HG02870 (cell line): ENCODE data around the gene ADAM17.
"Not testable (repeated sequence)": the region's sequence is repeated elsewhere in the genome, so short reads cannot be mapped to it uniquely, and the experiment has no call there.

Experiments
- ATAC-seq: cut with Tn5 transposase; IDR thresholded peaks from one replicate; pipeline ENCODE4 v1.9.1; 2021; ENCODE audit warnings: mild to moderate bottlenecking, moderate library complexity; ENCODE audit not compliant: unreplicated experiment

The ADAM17 gene

DNA sequence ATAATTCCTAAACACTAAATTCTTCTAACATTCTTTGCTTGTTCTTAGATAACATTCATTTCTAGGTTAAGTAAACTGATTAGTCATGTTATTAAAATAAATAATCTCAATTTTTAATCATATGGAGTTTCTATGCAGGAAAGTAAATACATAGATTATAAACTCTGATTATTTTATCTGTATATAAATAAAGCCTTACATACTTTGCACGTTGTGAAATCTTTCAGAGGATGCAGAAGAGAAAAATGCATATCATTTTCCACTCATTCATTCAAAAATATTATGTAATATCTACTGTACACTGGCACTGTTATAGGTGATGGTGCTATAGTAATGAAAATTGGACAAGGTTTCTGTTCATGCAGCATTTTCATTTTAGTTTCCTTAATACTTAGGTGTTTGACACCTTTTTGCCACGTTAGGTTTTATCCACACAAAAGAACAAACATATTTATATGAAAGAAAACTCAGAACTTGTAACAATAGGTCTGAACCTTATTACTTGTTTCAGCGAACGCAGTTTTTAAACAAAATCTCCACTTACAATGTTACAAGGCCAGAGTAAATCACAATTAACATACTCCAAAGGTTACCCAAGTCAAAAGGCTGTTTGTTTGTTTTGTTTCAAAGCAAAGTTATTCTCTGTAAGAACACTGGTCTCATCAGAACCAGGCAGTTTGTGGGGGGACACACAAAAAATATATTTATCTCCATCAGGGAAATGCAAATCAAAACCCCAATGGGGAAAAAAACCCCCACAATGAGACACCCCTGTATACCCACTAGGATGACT is 27.4 kb downstream of the ADAM17 start:
- no peak for ATAC-seq

DNA sequence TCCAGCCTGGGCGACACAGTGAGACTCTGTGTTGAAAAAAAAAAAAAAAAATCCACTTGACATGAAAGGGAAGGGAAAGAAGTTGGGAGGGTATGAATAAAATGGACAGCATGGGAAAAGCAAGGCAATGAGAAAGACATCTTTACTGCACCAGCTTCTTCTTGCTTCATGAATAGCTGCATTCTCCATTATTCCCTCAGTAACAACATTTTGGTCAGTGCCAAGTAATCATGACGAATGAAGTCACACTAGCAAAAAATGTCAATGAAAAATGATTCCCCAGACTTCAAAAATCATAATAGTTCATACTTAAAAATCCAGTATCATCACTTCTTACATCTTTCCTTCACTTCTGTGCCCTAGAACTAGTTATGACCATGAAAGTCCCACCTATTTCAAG is 30.4 kb downstream of the ADAM17 start:
- ATAC-seq = no peak

DNA sequence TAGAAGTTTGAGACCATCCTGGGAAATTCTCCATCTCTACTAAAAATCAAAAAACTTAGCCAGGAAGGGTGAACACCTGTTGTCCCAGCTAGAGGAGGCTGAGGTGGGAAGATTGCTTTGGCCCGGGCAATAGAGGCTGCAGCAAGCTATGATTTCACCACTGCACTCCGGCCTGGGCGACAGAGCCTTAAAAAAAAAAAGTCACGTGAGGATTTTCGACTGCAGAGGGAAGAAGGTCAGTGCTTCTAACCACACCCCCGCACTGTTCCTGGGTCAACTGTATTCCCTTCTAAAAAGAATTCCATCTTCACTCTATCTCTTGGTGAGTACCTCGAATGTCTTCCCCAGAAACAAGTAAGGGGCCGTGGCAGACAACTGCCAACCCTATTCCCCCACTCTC is 31.3 kb downstream of the ADAM17 start:
- ATAC-seq = no peak

DNA sequence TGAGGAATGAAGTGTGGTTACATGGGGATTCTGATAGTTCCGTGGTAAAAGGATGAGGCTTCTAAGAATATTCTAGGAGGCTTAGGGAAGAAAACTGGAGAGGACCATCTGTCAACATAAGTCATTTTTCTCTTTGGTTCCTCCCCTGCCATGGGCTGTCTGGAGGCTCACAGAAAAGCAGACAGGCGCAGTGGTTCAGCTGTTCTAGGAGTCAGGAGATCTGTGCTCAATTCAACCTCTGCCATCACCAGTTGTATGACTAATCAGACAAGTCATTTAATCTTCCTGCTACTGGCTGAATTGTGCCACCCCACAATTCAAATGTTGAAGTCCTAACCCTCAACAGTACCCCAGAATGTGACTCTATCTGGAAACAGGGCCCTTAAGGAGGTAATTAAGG is 36.4 kb downstream of the ADAM17 start:
- ATAC-seq = no peak

DNA sequence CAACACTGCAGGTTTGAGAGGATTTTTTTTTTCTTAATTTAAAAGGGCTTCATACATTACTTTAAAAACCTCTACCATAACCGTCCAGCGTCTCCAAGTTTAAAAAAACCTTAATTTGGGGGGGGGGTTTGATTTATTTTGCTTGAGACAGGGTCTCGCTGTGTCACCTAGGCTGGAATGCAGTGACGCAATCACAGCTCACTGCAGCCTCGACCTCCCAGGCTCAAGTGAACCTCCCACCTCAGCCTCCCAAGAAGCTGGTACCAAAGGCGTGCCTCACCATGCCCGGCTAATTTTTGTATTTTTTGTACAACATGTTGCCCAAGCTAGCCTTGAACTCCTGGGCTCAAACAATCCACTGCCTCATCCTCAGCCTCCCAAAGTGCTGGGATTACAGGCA is 36.9 kb downstream of the ADAM17 start:
- ATAC-seq = no peak

DNA sequence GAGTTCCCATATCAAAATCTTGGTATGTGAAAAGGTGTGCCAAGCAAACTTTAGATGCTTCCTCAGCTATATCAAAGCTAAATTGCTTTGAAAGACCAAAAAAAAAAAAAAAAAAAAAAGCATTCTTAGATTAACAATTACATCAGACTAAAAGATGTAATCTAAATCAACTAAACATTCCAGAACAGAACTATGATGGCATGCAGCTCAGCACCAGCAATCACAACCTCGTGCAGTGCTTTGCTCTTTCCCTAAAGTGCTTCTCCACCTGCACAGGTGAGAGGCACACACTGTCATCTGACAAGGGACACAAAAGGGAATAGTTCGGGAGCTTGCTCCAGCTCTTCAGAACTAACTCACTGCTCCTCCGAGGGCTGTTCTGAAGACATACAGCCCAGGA is 37.5 kb downstream of the ADAM17 start:
- ATAC-seq = no peak

DNA sequence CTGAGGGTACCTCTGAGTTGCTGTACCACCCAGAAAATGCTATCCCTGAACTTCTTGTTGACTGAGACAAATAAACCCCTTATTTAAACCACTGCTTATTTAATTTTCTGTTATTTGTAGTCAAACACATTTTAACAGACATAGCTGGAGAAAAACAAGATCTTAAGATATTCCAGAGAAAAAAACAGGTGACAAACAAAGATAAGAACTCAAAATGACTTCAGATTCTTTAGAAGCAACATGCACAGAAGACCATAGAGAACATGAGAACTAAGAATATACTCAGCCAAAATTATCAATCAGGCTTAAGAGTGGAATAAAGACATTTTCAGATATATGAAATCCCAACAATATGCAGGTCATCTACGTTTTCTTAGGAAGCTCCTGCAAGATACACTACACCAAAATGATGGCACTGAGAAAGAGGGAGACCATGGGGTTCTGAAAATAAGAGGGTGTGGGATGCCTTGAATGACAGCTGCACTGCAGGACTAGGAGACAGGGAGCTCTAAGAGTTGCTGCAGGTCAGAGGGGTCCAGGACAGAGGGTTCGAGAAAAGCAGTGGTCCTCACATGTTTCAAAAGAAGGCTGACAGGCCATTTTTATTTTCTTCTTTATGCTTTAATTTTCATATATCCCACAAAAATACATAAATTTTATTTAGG is 38.4 kb downstream of the ADAM17 start:
- no peak for ATAC-seq

DNA sequence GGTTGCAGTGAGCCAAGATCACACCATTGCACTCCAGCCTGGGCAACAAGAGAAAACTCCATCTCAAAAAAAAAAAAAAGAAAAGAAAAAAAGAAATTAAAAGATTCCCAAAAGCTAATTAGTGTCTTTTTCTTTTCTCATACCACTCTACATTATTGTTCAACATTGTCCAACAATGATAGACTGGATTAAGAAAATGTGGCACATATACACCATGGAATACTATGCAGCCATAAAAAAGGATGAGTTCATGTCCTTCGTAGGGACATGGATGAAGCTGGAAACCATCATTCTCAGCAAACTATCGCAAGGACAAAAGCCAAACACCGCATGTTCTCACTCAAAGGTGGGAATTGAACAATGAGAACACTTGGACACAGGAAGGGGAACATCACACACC is 41.7 kb downstream of the ADAM17 start:
- ATAC-seq = not testable (repeated sequence)

DNA sequence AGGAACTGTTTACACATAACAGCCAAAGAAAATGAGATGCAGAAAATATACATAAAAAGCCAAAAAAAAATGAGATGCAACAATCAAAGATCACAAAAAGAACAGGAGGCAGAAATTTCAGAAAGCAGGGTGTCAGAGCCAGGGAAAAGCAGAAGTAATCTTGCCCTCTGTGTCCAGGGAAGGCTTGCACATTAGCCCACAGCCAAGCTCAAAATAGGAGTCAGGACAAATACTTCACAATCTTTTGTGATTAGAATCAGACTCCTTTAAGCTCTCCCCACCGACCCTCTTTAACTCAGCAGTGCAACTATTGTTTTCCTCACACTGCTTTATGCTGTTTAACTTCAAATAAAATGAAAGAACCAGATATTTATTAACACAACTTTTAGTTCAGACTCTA is 46.7 kb downstream of the ADAM17 start:
- no peak for ATAC-seq

DNA sequence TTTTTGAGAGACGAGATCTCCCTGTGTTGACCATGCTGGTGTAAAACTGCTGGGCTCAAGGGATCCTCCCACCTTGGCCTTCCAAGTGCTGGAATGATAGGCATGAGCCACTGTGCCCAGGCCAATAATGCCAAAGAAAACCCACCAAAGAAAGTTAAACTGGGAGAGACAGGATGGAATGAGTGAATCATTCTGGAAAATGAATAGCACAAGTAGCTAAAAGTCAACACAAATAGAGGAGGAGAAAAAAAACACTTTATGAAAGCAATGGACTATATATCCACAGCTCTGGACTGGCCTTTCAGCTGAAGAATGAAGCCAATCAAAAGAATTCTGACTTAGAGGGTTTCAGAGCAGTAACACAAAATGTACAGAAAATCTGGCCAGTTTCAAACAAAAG is 57.4 kb downstream of the ADAM17 start:
- ATAC-seq = no peak

DNA sequence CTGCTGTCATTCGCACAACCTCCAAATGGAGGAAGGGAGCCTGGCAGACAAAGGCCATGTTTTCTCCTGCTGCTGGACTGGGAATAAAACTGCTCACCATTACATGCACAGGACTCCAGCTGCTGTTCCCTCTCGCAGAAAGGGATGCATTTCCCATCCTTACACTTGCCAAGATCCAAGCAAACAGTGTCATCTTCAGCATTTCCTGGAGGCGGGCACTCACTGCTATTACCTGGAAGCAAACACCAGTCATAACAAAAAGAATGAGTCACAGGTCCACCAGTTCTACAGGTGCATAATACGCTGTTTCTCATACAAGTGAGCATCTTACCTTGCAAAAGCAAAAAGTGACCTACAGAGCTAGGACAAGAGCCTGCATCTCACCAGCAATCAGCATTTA is 58.6 kb downstream of the ADAM17 start:
- ATAC-seq = no peak

DNA sequence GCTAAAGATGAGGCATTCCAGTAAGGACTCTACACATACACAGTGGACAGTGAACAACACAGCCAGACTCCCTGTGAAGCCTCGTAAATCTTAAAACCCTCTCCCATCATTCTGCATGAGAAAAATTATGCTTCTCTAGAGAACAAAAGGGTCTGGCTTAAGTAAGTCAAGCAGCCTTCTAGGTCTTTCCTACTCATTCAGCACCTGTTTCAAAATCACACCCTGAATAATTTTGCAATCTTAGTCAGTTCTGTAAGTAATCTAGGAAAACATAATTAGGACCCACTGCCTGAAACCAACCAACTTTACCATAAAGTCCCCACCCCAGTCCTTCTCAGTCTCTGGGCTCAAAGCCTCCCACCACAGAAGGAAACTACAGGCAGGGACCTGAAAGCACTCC is 61.5 kb downstream of the ADAM17 start:
- no peak for ATAC-seq

DNA sequence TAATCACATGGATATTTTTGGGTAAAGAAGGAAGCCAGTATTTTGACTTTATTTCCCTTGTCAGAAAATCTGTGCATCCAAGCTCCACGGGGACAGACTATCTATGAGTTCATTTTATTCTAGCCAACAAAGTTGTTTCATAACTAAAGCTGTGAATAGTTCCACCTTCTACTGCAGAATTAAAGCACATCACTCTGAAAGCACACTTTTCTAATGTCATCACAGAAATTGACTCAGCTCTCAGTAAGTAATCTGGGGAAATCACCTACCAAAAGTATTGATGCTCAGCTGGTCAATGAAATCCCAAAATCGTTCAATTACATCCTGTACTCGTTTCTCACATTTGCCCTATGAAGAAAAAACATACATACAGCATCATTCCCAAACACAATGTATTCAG is 62.2 kb downstream of the ADAM17 start:
- no peak for ATAC-seq

DNA sequence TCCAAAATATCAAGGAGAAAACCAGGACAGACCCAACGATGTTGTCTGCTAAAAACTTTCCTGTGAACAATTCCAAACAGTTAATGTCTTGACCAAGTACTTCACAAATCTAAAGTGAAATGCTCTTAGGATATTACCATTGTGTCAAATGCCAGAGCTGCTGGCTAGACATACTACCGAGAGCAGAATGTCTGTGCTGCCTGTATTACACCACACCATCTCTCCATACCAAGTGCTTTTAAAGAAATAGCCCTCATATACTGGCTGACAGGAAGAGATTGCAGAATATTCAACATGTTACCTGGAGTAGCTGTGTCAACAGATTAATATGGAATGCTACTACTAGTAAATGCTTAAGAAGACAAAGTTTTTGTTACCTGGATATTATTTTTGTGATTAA is 62.7 kb downstream of the ADAM17 start:
- ATAC-seq = no peak

DNA sequence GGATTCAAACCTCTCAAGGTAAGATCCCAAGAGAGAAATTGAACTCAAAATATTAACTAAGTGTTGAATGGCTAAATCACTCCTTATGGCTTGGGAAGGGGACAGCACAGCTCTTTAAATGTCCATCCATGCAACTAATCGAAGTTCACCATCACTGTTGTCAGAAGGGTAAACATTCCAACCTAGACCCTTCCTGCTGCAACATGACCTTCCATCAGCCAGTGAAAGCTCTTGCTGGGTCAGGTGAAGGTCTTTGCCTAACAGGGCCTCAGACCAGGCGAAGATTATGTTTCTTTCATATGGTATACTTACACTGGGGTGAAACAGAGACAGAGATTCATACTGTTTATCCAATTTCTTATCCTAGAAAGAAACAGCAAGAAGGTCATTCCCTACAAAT is 64.8 kb downstream of the ADAM17 start:
- ATAC-seq = no peak

DNA sequence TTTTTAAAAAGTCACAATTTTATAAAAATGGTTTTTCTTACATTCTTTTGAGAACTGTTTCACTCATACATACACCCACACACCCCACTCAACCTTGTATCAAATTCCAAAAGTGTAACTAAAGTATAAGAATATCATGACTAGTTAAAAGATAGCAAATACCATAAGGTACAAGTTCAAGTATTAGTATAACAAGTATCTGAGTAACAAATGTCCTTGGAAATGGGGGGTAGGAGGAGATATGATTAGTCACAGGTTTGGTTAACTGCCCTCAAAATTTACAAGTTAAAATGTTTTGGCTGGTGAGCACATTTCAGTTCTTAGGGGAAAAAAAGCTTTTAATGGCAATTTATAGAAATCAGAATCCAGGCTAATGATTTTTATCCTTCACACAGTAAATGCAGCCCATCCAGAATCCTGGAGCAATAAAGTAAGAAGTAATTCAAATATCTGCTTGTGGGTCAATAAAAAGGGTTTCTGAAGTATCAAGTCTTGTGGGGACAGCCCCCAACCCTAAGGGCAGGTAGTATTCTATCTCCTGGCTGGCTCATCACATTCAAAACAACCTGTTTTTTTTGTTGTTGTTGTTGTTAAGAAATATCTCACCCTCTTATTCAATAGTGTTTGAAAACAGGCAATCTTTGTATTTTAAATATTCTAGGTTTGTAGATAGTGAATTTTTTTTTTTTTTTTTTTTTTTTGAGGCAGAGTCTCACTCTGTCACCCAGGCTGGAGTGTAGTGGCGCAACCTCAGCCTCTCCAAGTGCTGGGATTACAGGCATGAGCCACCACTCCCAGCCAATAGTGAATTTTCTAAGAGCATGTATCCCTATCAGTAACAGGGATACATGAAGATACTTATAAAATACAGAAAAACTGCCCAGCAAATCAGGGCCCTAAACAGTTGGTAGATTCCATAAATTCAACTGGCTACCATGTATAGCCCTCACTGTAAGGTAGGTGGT is 66.8 kb downstream of the ADAM17 start:
- ATAC-seq = no peak

DNA sequence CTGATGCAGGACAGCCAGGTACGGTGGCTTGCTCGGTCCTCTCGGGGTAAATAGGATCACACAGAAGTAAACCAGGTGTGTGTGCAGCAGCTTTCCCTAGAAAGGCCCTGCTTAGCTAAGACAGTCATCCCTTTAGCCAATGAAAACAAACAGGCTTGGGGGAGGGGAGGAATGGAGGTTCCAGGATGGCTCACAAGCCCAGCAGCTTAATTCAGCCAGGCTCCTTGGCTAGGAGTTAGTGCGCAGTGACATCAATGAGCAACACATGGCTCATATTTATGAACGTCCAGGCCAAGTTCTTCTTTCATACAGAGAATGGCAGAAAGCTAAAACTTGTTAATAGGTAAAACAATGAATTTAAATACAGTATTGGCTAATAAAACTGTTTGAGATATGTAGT is 71.1 kb downstream of the ADAM17 start:
- no peak for ATAC-seq

DNA sequence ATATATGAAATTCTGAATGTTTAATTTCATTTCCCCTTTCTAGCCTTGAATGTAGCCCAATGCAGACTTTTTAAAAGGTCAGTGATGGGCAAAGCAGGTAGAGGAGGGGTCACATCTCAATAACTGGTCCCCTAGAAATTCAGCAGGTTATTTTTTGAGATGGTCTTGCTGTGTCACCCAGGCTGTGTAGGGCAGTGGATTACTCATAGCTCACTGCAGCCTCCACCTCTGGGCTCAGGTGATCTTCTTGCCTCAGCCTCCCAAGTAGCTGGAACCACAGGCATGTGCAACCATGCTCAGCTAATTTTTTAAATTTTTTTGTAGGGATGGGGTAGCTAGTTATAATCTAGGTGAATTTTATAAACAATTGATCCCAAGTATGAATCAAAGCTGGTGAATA is 72.5 kb downstream of the ADAM17 start:
- no peak for ATAC-seq

DNA sequence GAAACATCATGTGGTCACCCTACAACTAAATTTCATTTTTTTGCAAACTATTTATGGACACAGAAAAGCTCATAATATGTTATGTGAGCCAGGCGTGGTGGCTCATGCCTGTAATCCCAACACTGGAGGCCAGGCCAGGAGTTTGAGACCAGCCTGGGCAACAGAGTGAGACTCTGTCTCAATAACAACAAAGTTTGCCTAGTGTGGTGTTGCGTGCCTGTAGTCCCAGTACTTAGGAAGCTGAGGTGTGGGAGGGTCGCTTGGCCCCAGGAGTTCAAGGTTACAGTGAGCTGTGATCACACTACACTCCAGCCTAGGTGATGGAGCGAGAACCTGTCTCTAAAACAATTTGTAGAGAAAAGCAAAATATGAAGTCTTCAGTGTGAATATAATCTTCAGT is 75.5 kb downstream of the ADAM17 start:
- ATAC-seq = no peak

DNA sequence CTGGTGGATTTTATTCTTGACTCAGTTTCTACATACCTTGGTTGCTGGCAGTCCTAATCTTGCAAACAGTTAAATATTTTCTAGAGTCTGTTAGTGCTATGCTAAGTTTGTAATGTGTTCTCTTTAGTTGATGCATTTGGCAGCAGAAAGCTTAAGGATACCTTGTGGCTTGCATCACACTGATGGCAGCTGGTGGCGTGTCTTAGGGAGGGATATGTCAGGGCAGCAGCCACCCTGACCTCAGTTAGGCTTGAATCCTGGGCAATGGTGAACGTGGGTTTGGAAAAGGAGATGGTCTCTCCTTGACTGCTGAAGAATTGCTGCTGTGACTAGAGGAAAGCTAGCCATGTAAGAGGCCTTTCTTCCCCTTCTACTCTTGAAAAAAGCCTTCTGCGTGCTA is 77.1 kb downstream of the ADAM17 start:
- ATAC-seq = no peak

DNA sequence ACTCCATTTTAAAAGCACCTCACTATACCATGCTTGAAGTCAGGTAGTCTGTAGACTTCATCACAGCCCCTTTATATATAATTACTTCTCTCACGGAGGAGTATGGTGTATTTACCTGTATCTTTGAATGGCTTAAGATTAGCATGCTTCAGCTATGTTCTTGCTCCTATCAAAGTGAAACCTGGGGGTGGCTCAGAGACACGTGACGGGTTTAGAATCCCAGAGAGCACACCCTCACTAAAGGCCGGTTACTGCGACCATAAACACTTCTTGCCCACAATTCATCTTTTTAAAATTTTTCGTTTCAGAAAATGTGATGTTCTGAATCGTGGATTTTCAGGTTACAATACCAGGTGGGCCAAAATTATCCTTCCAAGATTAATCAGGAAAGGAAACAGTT is 77.7 kb downstream of the ADAM17 start:
- no peak for ATAC-seq
